GM23338 (cell line): ENCODE data around the gene TMPRSS2. TPM values are rescaled to one million over a fixed set of nuclear protein-coding genes. Genes with fewer than 3 reads are reported as not detected.

Experiments
- ATAC-seq: fragments of 200-7000 bp; cut with Tn5 transposase; 3 replicates; pipeline ENCODE4 v1.9.1; 2020
- DNase-seq: peaks from one replicate; pipeline ENCODE4 v3.0.0-alpha.2; 2015; ENCODE audit warnings: low spot score
- H2AFZ ChIP-seq: fragments of 200-600 bp; sonication (generic); 2 replicates; pipeline ENCODE4 v1.8.0; 2016; ENCODE audit warnings: antibody characterized with exemption, mild to moderate bottlenecking, moderate library complexity
- H3F3A ChIP-seq: fragments of 200-600 bp; sonication (generic); replicated peaks from 2 replicates; pipeline ENCODE4 v1.8.0; 2017; ENCODE audit warnings: antibody characterized with exemption, mixed run types, low read depth
- H3K27ac ChIP-seq: fragments of 200-600 bp; sonication (generic); 2 replicates; pipeline ENCODE4 v1.6.1; 2016; ENCODE audit warnings: low read depth
- H3K27me3 ChIP-seq: fragments of 200-600 bp; sonication (generic); 2 replicates; pipeline ENCODE4 v1.8.0; 2016; ENCODE audit warnings: mild to moderate bottlenecking, mixed run types, moderate library complexity; ENCODE audit not compliant: insufficient read depth
- H3K36me3 ChIP-seq: fragments of 200-600 bp; sonication (generic); 2 replicates; pipeline ENCODE4 v1.8.0; 2016; ENCODE audit warnings: mild to moderate bottlenecking; ENCODE audit not compliant: insufficient read depth
- H3K4me1 ChIP-seq: fragments of 200-600 bp; sonication (generic); 2 replicates; pipeline ENCODE4 v1.8.0; 2016; ENCODE audit warnings: mild to moderate bottlenecking, moderate library complexity; ENCODE audit not compliant: insufficient read depth
- H3K4me2 ChIP-seq: fragments of 200-600 bp; sonication (generic); 2 replicates; pipeline ENCODE4 v1.7.1; 2017; ENCODE audit warnings: mixed run types
- H3K4me3 ChIP-seq: fragments of 200-600 bp; sonication (generic); 2 replicates; pipeline ENCODE4 v1.6.1; 2016; ENCODE audit warnings: mixed run types
- H3K79me2 ChIP-seq: fragments of 200-600 bp; sonication (generic); replicated peaks from 2 replicates; pipeline ENCODE4 v1.8.0; 2017; ENCODE audit warnings: mild to moderate bottlenecking; ENCODE audit not compliant: insufficient read depth
- H3K9me2 ChIP-seq: fragments of 200-600 bp; sonication (generic); 2 replicates; pipeline ENCODE4 v1.8.0; 2017; ENCODE audit not compliant: insufficient read depth
- H4K20me1 ChIP-seq: fragments of 200-600 bp; sonication (generic); replicated peaks from 2 replicates; pipeline ENCODE4 v1.8.0; 2017; ENCODE audit warnings: mild to moderate bottlenecking; ENCODE audit not compliant: insufficient read depth
- H3K27ac Mint-ChIP-seq: 2 replicates; pipeline ENCODE4 v1.8.0; 2020; ENCODE audit warnings: inconsistent platforms, mild to moderate bottlenecking, moderate library complexity, mixed read lengths
- H3K27me3 Mint-ChIP-seq: 3 replicates; pipeline ENCODE4 v1.8.0; 2022; ENCODE audit warnings: low read depth, mild to moderate bottlenecking, moderate library complexity, mixed read lengths, inconsistent platforms; ENCODE audit not compliant: insufficient read depth, poor library complexity
- H3K36me3 Mint-ChIP-seq: 3 replicates; pipeline ENCODE4 v1.8.0; 2021; ENCODE audit warnings: low read depth, mild to moderate bottlenecking, inconsistent platforms, moderate library complexity, mixed read lengths
- H3K4me1 Mint-ChIP-seq: 3 replicates; pipeline ENCODE4 v1.8.0; 2020; ENCODE audit warnings: mild to moderate bottlenecking, inconsistent platforms, mixed read lengths
- H3K4me3 Mint-ChIP-seq: 3 replicates; pipeline ENCODE4 v1.8.0; 2021; ENCODE audit warnings: moderate library complexity, mild to moderate bottlenecking, inconsistent platforms, mixed read lengths
- H3K9me3 Mint-ChIP-seq: 3 replicates; pipeline ENCODE4 v1.8.0; 2020; ENCODE audit warnings: moderate library complexity, mild to moderate bottlenecking, inconsistent platforms, mixed read lengths
- CTCF ChIP-seq, 2 experiments: fragments of 200-600 bp in 1 of 2; sonication (generic) in 1 of 2; conservative IDR thresholded peaks; 2 replicates each; pipeline versions ENCODE4 v1.5.1 to v1.6.1; 2016 to 2017; ENCODE audit warnings: antibody characterized with exemption in 2 of 2, low read depth in 2 of 2, mild to moderate bottlenecking in 2 of 2, moderate library complexity in 1 of 2
- EZH2phosphoT487 ChIP-seq: fragments of 200-600 bp; sonication (generic); IDR thresholded peaks from one replicate; pipeline ENCODE4 v1.8.1; 2018; ENCODE audit warnings: antibody characterized with exemption; ENCODE audit not compliant: unreplicated experiment
- JUNB ChIP-seq: IDR thresholded peaks from one replicate; pipeline ENCODE4 v1.6.1; 2016; ENCODE audit warnings: antibody characterized with exemption; ENCODE audit not compliant: unreplicated experiment
- NANOG ChIP-seq: IDR thresholded peaks from 2 replicates; pipeline ENCODE4 v1.6.1; 2016; ENCODE audit warnings: antibody characterized with exemption, borderline replicate concordance
- POLR2AphosphoS5 ChIP-seq: IDR thresholded peaks from 2 replicates; pipeline ENCODE4 v1.6.1; 2016; ENCODE audit warnings: antibody characterized with exemption, low read depth
- ZNF114 ChIP-seq: fragments of 250-450 bp; sonication (Bioruptor Pico); IDR thresholded peaks from 2 replicates; pipeline ENCODE4 v1.5.0; 2020; ENCODE audit warnings: mild to moderate bottlenecking, moderate library complexity
- ZNF331 ChIP-seq: fragments of 250-450 bp; sonication (Bioruptor Pico); IDR thresholded peaks from 2 replicates; pipeline ENCODE4 v1.5.0; 2020; ENCODE audit warnings: low read depth, mild to moderate bottlenecking, moderate library complexity
- polyA plus RNA-seq: library from polyadenylated mRNA; unstranded; fragments of >200 nt; fragmentation: Nextera tagmentation; extraction: Ambion mirVana; gene quantifications from 2 replicates; pipeline ENCODE4 v1.2.1, GENCODE V29; 2016
- total RNA-seq: library from RNA; depleted of rRNA; stranded (reverse); fragments of >200 nt; shearing (Covaris generic); gene quantifications from 2 replicates; pipeline ENCODE4 v1.2.3, GENCODE V29; 2014
- TF ChIP-seq, protein P1 (sequence below): IDR thresholded peaks from one replicate; pipeline ENCODE4 v1.6.1; 2018; ENCODE audit warnings: antibody characterized with exemption; ENCODE audit not compliant: unreplicated experiment

The TMPRSS2 gene
- total and polyA plus RNA-seq, 2 experiments from 2014 or later, result 2.3 to 4.9 TPM

DNA sequence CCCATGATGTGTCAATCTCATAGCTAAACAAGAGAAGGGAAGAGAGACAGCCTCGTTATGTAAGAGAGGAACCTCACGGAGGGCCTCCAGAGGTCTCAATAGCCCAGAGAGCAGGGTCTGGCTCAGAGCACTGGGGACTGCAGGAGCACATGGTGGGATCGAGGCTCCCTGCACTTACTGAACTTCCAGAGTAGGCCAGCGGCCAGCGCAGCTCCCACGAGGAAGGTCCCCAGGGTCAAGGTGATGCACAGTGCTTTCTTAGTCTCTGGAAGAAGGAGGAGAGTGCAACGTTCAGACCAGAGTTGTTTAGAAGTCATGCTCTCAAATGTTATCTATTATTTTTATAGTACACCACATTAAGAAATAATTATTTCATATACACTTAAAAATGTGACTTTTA lies 18.6 kb downstream of the TMPRSS2 start:
- H3K4me1 Mint-ChIP-seq, result peaks cover 13% of the 10 kb centered on the region
- H3K4me1 ChIP-seq, result no peaks in the 10 kb centered on the region
- no peaks in the 10 kb centered on the region; the same call in 1 of the 3 replicates for H3K36me3 Mint-ChIP-seq
- H4K20me1 ChIP-seq, result no peaks in the 10 kb centered on the region; the same call in 1 of the 2 replicates
- H3K27ac Mint-ChIP-seq, result no peak overlapping the region
- no peak overlapping the region for H3K4me2 ChIP-seq
- no peak overlapping the region for H3K4me3 Mint-ChIP-seq
- no peaks in the 10 kb centered on the region for H3K36me3 ChIP-seq
- H3K9me2 ChIP-seq, result no peaks in the 10 kb centered on the region
- ATAC-seq (no peak), DNase-seq (no peak)
- H3F3A ChIP-seq, result no peaks in the 10 kb centered on the region
- H3K79me2 ChIP-seq, result no peaks in the 10 kb centered on the region
- H3K9me3 Mint-ChIP-seq, result no peaks in the 10 kb centered on the region
- H2AFZ ChIP-seq, result no peak overlapping the region
- H3K27me3 ChIP-seq, result no peaks in the 10 kb centered on the region
- no peak overlapping the region for H3K4me3 ChIP-seq
- H3K27ac ChIP-seq, result no peak overlapping the region
- H3K27me3 Mint-ChIP-seq, result peaks cover 2% of the 10 kb centered on the region
- TF ChIP-seq POLR2AphosphoS5 (no peak), CTCF (conservative IDR thresholded peaks at IDR 0.05; ENCODE audit: low read depth in 2 of 2) (no peak), ZNF331 (CRISPR knock-in tag) (no peak), NANOG (no peak), EZH2phosphoT487 (no peak), ZNF114 (CRISPR knock-in tag) (no peak), JUNB (no peak)
- TF ChIP-seq, protein P1, sequence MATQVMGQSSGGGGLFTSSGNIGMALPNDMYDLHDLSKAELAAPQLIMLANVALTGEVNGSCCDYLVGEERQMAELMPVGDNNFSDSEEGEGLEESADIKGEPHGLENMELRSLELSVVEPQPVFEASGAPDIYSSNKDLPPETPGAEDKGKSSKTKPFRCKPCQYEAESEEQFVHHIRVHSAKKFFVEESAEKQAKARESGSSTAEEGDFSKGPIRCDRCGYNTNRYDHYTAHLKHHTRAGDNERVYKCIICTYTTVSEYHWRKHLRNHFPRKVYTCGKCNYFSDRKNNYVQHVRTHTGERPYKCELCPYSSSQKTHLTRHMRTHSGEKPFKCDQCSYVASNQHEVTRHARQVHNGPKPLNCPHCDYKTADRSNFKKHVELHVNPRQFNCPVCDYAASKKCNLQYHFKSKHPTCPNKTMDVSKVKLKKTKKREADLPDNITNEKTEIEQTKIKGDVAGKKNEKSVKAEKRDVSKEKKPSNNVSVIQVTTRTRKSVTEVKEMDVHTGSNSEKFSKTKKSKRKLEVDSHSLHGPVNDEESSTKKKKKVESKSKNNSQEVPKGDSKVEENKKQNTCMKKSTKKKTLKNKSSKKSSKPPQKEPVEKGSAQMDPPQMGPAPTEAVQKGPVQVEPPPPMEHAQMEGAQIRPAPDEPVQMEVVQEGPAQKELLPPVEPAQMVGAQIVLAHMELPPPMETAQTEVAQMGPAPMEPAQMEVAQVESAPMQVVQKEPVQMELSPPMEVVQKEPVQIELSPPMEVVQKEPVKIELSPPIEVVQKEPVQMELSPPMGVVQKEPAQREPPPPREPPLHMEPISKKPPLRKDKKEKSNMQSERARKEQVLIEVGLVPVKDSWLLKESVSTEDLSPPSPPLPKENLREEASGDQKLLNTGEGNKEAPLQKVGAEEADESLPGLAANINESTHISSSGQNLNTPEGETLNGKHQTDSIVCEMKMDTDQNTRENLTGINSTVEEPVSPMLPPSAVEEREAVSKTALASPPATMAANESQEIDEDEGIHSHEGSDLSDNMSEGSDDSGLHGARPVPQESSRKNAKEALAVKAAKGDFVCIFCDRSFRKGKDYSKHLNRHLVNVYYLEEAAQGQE, result no peak

DNA sequence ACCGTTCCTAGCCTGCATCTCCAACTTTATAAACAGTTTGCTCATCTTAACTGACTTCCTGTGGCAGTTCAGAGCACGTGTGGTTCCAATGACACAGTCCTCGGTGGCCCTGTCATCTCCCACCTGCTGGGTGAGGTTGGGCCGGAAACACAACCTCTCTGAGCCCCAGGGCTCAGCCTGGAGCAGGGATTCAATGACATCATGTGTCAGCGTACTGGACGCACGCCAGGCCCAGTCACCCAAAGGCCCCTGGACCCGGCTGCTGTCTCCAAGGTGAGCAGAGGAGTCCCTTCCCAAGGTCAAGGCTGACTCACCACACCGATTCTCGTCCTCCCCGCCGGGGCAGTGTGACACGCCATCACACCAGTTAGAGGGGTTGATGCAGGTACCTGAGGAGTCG lies 19.9 kb downstream of the TMPRSS2 start:
- Mint-ChIP-seq H3K36me3 (no peaks in the 10 kb centered on the region; the same call in 1 of the 3 replicates), H3K9me3 (no peaks in the 10 kb centered on the region), H3K27ac (no peak overlapping the region), H3K4me1 (peaks cover 13% of the 10 kb centered on the region), H3K4me3 (no peak overlapping the region), H3K27me3 (peaks cover 2% of the 10 kb centered on the region)
- Histone ChIP-seq H3K27me3 (no peaks in the 10 kb centered on the region), H3K4me3 (no peak overlapping the region), H3K36me3 (no peaks in the 10 kb centered on the region), H3K4me2 (no peak overlapping the region), H3F3A (no peaks in the 10 kb centered on the region), H3K9me2 (no peaks in the 10 kb centered on the region), H3K79me2 (no peaks in the 10 kb centered on the region), H4K20me1 (no peaks in the 10 kb centered on the region; the same call in 1 of the 2 replicates), H3K4me1 (no peaks in the 10 kb centered on the region), H3K27ac (no peak overlapping the region), H2AFZ (no peak overlapping the region)
- no peak for DNase-seq
- no peak for ATAC-seq
- TF ChIP-seq CTCF (conservative IDR thresholded peaks at IDR 0.05; ENCODE audit: low read depth in 2 of 2) (no peak), EZH2phosphoT487 (no peak)
